Hepatocyte (in vitro differentiated cells): ENCODE results near the gene SYNRG.

ENCODE experiments used
- CTCF ChIP-seq: fragments of 200-600 bp; sonication (generic); IDR thresholded peaks from 2 replicates; pipeline ENCODE4 v1.5.1; 2016; ENCODE audit warnings: antibody characterized with exemption, mild to moderate bottlenecking; ENCODE audit not compliant: poor library complexity
- EZH2 ChIP-seq: fragments of 200-600 bp; sonication (generic); IDR thresholded peaks from 2 replicates; pipeline ENCODE4 v1.6.1; 2016; ENCODE audit warnings: antibody characterized with exemption, mild to moderate bottlenecking, borderline replicate concordance

- TF ChIP-seq CTCF (no peak), EZH2 (no peak)
Observed at GRCh38 chr17:37608351-37609169, 658 bp downstream of the SYNRG start.
